GM12874 (cell line): ENCODE measurements around the gene MS4A7.

Experiments
- TF ChIP-seq, protein P1 (sequence below): IDR thresholded peaks from 2 replicates; pipeline ENCODE4 v1.5.1; 2011; ENCODE audit warnings: low read depth, mild to moderate bottlenecking, control low read depth, low read length, moderate library complexity; ENCODE audit not compliant: insufficient read depth

The MS4A7 gene

GRCh38 chr11:60344146-60344545, 34.2 kb upstream of the MS4A7 start:
- TF ChIP-seq, protein P1, sequence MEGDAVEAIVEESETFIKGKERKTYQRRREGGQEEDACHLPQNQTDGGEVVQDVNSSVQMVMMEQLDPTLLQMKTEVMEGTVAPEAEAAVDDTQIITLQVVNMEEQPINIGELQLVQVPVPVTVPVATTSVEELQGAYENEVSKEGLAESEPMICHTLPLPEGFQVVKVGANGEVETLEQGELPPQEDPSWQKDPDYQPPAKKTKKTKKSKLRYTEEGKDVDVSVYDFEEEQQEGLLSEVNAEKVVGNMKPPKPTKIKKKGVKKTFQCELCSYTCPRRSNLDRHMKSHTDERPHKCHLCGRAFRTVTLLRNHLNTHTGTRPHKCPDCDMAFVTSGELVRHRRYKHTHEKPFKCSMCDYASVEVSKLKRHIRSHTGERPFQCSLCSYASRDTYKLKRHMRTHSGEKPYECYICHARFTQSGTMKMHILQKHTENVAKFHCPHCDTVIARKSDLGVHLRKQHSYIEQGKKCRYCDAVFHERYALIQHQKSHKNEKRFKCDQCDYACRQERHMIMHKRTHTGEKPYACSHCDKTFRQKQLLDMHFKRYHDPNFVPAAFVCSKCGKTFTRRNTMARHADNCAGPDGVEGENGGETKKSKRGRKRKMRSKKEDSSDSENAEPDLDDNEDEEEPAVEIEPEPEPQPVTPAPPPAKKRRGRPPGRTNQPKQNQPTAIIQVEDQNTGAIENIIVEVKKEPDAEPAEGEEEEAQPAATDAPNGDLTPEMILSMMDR: no peak

DNA sequence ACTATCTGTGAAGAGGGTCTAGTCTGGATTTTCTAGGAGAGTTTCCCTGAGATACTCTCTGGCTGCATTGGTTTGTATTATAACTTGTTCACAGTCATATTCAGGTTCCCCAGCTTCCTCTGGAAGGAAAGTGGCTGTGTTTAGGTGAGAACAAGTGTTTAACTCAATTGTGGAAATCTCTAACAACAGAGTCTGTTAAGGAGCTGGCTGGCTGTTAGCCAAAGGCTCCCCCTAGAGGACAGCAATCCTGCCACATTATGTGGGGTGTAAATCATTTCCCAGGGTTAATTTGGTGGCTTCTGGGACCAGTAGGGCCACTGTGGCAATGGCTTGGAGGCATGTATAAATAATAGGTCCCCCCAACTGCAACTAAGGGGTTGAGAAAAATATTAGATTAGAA, 32.8 kb upstream of the MS4A7 start:
- TF ChIP-seq, protein P1: peak; percentile 68

DNA sequence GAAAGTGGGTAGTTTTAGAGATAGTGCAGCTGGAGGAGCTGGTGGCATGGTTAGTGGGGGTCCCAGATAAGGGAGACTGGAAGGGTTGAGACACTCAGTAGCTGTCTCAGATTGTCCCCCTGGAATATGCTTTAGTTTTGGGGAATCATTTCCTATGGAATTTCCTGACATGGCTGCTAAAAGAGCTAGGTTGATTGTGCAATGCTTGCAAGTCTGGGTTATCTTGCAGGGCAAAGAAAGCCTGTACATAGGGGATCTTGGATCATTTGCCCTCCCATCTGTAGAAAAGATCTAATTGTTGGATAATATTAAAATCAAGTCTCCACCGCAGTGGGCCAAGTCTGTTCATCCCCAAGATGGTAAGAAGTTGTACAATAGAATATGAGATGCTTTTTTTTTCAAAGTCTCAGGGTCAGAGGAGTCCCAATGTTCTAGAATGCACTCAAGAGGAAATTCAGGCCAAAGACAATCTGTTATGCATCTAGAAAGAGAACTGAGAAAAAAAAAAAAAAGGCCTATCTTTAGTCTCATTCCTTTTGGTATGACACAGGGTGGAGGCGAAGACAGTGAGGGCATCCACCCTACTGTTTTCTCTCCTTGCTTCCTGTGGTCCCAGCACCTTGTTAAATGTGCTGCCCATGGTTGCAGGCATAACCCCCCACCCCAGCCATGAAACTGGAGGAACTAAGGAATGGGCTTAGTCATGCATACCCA, 31.1 kb upstream of the MS4A7 start:
- TF ChIP-seq, protein P1: no peak

DNA sequence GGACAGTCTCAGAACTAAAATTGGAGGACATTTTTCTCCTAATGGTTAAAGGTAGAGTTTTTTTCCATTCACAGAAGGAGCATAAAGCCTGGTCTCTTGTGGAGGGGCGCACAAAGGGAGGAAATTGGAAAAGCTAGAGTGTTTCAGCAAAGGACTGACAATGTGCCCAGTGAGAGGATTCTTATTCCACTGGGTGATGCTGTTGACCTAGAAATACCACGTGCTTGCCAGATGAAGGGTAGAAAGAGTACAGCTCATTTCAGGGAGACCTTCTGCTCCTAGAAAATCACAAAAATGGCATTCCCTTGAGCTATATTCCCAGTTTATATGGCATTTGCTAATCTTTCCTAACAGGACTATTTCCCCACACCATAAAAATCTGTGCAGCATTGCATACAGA, 30.2 kb upstream of the MS4A7 start:
- TF ChIP-seq, protein P1: peak; percentile 37; the same call in 1 of the 2 replicates

- TF ChIP-seq, protein P1: no peak
Observed at GRCh38 chr11:60349990-60350389, 28.3 kb upstream of the MS4A7 start.

- TF ChIP-seq, protein P1: no peak
Observed at GRCh38 chr11:60357771-60358170, 20.6 kb upstream of the MS4A7 start.

DNA sequence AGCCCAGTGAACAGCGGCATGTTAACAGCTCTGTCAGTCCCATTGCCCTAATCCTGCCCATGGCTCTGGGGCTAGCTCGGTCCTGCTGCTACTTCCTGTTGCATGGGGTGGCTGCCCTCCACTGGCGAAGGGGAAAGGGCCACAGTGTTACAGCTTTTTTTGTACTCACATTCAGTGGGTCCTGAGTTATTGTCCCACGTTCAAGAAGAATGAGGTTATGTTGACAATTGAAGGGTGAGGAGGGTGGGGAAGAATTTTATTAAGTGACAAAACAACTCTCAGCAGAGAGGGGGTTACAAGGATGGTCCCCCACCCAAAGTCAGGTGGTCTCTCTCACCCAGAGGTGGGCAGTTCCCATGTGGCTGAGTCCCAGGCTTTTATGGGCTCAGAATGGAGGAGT, 17.7 kb upstream of the MS4A7 start:
- TF ChIP-seq, protein P1: no peak
